Keratinocyte (primary cell): ENCODE measurements around the gene GNB1L. TPM values are rescaled to one million over a fixed set of nuclear protein-coding genes. Genes with fewer than 3 reads are reported as not detected.
A peak's percentile ranks its signal among the peaks of the same experiment; 100 is the strongest.

Source experiments
- DNase-seq: peaks from one replicate; pipeline ENCODE4 v3.0.0-alpha.2; 2011; ENCODE audit warnings: low read depth, missing footprints, low spot score
- FAIRE-seq: peaks from 2 replicates; lab custom pipeline; 2011; peaks lifted over from hg19 to GRCh38; lab: Jason Lieb, UNC
- H2AFZ ChIP-seq: 2 replicates; pipeline ENCODE4 v1.6.0; 2012; ENCODE audit warnings: low read length, control low read depth, inconsistent platforms; ENCODE audit not compliant: control insufficient read depth
- H3K27ac ChIP-seq: 2 replicates; pipeline ENCODE4 v1.5.1; 2011; ENCODE audit warnings: low read length; ENCODE audit not compliant: control insufficient read depth, insufficient read depth
- H3K27me3 ChIP-seq: 3 replicates; pipeline ENCODE4 v1.6.0; 2011; ENCODE audit warnings: low read length; ENCODE audit not compliant: control insufficient read depth, insufficient read depth; ENCODE audit errors: extremely low read depth
- H3K36me3 ChIP-seq, 2 experiments: 2 replicates in 1 of 2; 3 replicates in 1 of 2; pipeline ENCODE4 v1.5.1; 2011; ENCODE audit warnings: low read length in 2 of 2, mild to moderate bottlenecking in 1 of 2; ENCODE audit not compliant: control insufficient read depth in 2 of 2, insufficient read depth in 2 of 2; ENCODE audit errors: extremely low read depth in 1 of 2
- H3K4me1 ChIP-seq: 3 replicates; pipeline ENCODE4 v1.5.1; 2011; ENCODE audit warnings: low read length; ENCODE audit not compliant: control insufficient read depth, insufficient read depth; ENCODE audit errors: extremely low read depth
- H3K4me2 ChIP-seq: 3 replicates; pipeline ENCODE4 v1.6.0; 2011; ENCODE audit warnings: low read depth, low read length; ENCODE audit not compliant: control insufficient read depth, insufficient read depth; ENCODE audit errors: extremely low read depth
- H3K4me3 ChIP-seq, 3 experiments: fragments of 200-600 bp in 1 of 3; sonication (generic) in 1 of 3; 2 replicates in 2 of 3; 3 replicates in 1 of 3; pipeline ENCODE4 v1.5.1; 2011 to 2016; ENCODE audit warnings: low read length in 3 of 3, mild to moderate bottlenecking in 3 of 3, control low read depth in 2 of 3, inconsistent platforms in 1 of 3, low read depth in 1 of 3, mixed read lengths in 1 of 3, mixed run types in 1 of 3, moderate library complexity in 1 of 3; ENCODE audit not compliant: control insufficient read depth in 2 of 3, insufficient read depth in 2 of 3; ENCODE audit errors: extremely low read depth in 1 of 3
- H3K79me2 ChIP-seq: 2 replicates; pipeline ENCODE4 v1.6.0; 2012; ENCODE audit warnings: low read length; ENCODE audit not compliant: control insufficient read depth, insufficient read depth
- H3K9ac ChIP-seq: 3 replicates; pipeline ENCODE4 v1.6.0; 2011; ENCODE audit warnings: low read length; ENCODE audit not compliant: control insufficient read depth, insufficient read depth; ENCODE audit errors: extremely low read depth
- H3K9me1 ChIP-seq: 3 replicates; pipeline ENCODE4 v1.6.0; 2011; ENCODE audit warnings: low read length; ENCODE audit not compliant: control insufficient read depth, insufficient read depth; ENCODE audit errors: extremely low read depth
- H3K9me3 ChIP-seq: 2 replicates; pipeline ENCODE4 v1.5.1; 2012; ENCODE audit warnings: low read depth, low read length; ENCODE audit not compliant: control insufficient read depth
- H4K20me1 ChIP-seq: 3 replicates; pipeline ENCODE4 v1.6.0; 2011; ENCODE audit warnings: low read length; ENCODE audit not compliant: control insufficient read depth, insufficient read depth; ENCODE audit errors: extremely low read depth
- EZH2 ChIP-seq: IDR thresholded peaks from one replicate; pipeline ENCODE4 v1.6.1; 2012; ENCODE audit warnings: inconsistent platforms, mild to moderate bottlenecking, low read length, moderate library complexity
- dilution Hi-C: fragments of 300-500 bp; cut with MboI; formaldehyde crosslinking; loops from one replicate; pipeline ENCODE4 v1.7.0; 2020; ENCODE audit warnings: low sequenced_read_pairs; ENCODE audit not compliant: extremely low pct_ligation_motif_present
- polyA plus RNA-seq, 5 experiments: library from polyadenylated mRNA; depleted of rRNA in 3 of 5; stranded (reverse) in 3 of 5; stranded (forward) in 1 of 5; unstranded in 1 of 5; fragments of >200 nt; gene quantifications; 1 replicate in 1 of 5; 2 replicates in 3 of 5; 3 replicates in 1 of 5; pipeline versions ENCODE4 v1.2.1 to v1.2.3, GENCODE V29; 2011 to 2012; ENCODE audit warnings: missing spikeins in 2 of 5, low read depth in 1 of 5, low replicate concordance in 1 of 5
- TF ChIP-seq, protein P1 (sequence below), 3 experiments: IDR thresholded peaks in 1 of 3; conservative IDR thresholded peaks in 1 of 3; optimal IDR thresholded peaks in 1 of 3; 2 replicates in 2 of 3; 3 replicates in 1 of 3; pipeline versions ENCODE3 to v1.5.1; 2011; ENCODE audit warnings: low read length in 3 of 3, mild to moderate bottlenecking in 3 of 3, moderate library complexity in 2 of 3, control low read depth in 1 of 3, inconsistent platforms in 1 of 3; ENCODE audit not compliant: insufficient read depth in 2 of 3; ENCODE audit errors: extremely low read depth in 1 of 3

GNB1L gene
- polyA plus RNA-seq, 1 donor (not counting 4 experiments of a cell fraction or from before 2014, with no cell fraction given) = 2.0 TPM

- H4K20me1 ChIP-seq = peaks cover 9% of the 10 kb centered on the region
- DNase-seq (no peak), FAIRE-seq (no peak)
- no peaks in the 10 kb centered on the region for H3K9me1 ChIP-seq
- dilution Hi-C loops = no loop called here
- H3K4me3 ChIP-seq = peak overlapping the region; percentile 89 to 93 (median 93)
- H3K9ac ChIP-seq = peak overlapping the region; percentile 87
- H3K36me3 ChIP-seq = peaks cover 12 to 28% of the 10 kb centered on the region in 2 experiments
- no peaks in the 10 kb centered on the region for H3K27me3 ChIP-seq
- TF ChIP-seq, protein P1, sequence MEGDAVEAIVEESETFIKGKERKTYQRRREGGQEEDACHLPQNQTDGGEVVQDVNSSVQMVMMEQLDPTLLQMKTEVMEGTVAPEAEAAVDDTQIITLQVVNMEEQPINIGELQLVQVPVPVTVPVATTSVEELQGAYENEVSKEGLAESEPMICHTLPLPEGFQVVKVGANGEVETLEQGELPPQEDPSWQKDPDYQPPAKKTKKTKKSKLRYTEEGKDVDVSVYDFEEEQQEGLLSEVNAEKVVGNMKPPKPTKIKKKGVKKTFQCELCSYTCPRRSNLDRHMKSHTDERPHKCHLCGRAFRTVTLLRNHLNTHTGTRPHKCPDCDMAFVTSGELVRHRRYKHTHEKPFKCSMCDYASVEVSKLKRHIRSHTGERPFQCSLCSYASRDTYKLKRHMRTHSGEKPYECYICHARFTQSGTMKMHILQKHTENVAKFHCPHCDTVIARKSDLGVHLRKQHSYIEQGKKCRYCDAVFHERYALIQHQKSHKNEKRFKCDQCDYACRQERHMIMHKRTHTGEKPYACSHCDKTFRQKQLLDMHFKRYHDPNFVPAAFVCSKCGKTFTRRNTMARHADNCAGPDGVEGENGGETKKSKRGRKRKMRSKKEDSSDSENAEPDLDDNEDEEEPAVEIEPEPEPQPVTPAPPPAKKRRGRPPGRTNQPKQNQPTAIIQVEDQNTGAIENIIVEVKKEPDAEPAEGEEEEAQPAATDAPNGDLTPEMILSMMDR (optimal IDR thresholded peaks at IDR 0.05 in 1 of 3, IDR thresholded peaks at IDR 0.05 in 1 of 3, conservative IDR thresholded peaks at IDR 0.05 in 1 of 3; ENCODE audit: extremely low read depth in 1 of 3, insufficient read depth in 2 of 3, low read length in 3 of 3) = no peak
- TF ChIP-seq EZH2 = no peak
- H3K79me2 ChIP-seq = peaks cover 54% of the 10 kb centered on the region
- peak overlapping the region; percentile 96 for H3K4me2 ChIP-seq
- H3K27ac ChIP-seq = no peak overlapping the region
- H3K4me1 ChIP-seq = peaks cover 59% of the 10 kb centered on the region
- no peak overlapping the region for H2AFZ ChIP-seq
- H3K9me3 ChIP-seq = no peaks in the 10 kb centered on the region
Observed at GRCh38 chr22:19852177-19852781, 2.4 kb downstream of the GNB1L start.

- Histone ChIP-seq H3K9ac (no peak overlapping the region), H3K27me3 (no peaks in the 10 kb centered on the region), H3K27ac (no peak overlapping the region), H3K4me2 (peak overlapping the region; percentile 96), H3K4me1 (peaks cover 59% of the 10 kb centered on the region), H3K9me3 (no peaks in the 10 kb centered on the region), H3K36me3 (peaks cover 14 to 28% of the 10 kb centered on the region in 2 experiments), H2AFZ (no peak overlapping the region), H4K20me1 (peaks cover 9% of the 10 kb centered on the region), H3K4me3 (no peak overlapping the region), H3K79me2 (peaks cover 54% of the 10 kb centered on the region), H3K9me1 (no peaks in the 10 kb centered on the region)
- DNase-seq (no peak), FAIRE-seq (no peak)
- dilution Hi-C loops = no loop called here
- no peak for TF ChIP-seq EZH2
- TF ChIP-seq, protein P1 (optimal IDR thresholded peaks at IDR 0.05 in 1 of 3, IDR thresholded peaks at IDR 0.05 in 1 of 3, conservative IDR thresholded peaks at IDR 0.05 in 1 of 3; ENCODE audit: extremely low read depth in 1 of 3, insufficient read depth in 2 of 3, low read length in 3 of 3) = no peak
Observed at GRCh38 chr22:19851291-19852176, 3.1 kb downstream of the GNB1L start.
